Retinal pigment epithelial cell (primary cell): Measurements from ENCODE around the gene SRF.

Experiments used
- DNase-seq: peaks from one replicate; pipeline ENCODE4 v3.0.0-alpha.2; 2010; ENCODE audit warnings: low read depth
- H3K4me3 ChIP-seq: 2 replicates; pipeline ENCODE4 v1.5.1; 2011; ENCODE audit warnings: mild to moderate bottlenecking, low read length, control low read depth, moderate library complexity
- CTCF ChIP-seq: conservative IDR thresholded peaks from 2 replicates; pipeline ENCODE4 v1.5.1; 2011; ENCODE audit warnings: low read depth, low read length, control low read depth, inconsistent platforms

The SRF gene

GRCh38 chr6:43147691-43148477 lies 23.2 kb upstream of the SRF start:
- TF ChIP-seq CTCF: no peak
- no peak overlapping the region for H3K4me3 ChIP-seq
- DNase-seq: no peak

- peak; percentile 87 for DNase-seq
- TF ChIP-seq CTCF: peak; percentile 21
- no peak overlapping the region for H3K4me3 ChIP-seq
Measured at GRCh38 chr6:43149265-43149664, 21.8 kb upstream of the SRF start.

- no peak for DNase-seq
- TF ChIP-seq CTCF: no peak
Measured at GRCh38 chr6:43150051-43150751, 20.9 kb upstream of the SRF start.

GRCh38 chr6:43159599-43159998 lies 11.5 kb upstream of the SRF start:
- DNase-seq: no peak
- H3K4me3 ChIP-seq: no peak overlapping the region
- no peak for TF ChIP-seq CTCF

More at GRCh38 chr6:43150051-43150751, 20.9 kb upstream of the SRF start:
- H3K4me3 ChIP-seq: no peak overlapping the region

- no peak for TF ChIP-seq CTCF
- DNase-seq: no peak
- no peak overlapping the region for H3K4me3 ChIP-seq
Measured at GRCh38 chr6:43163899-43164298, 7.2 kb upstream of the SRF start.

- TF ChIP-seq CTCF: no peak
- DNase-seq: peak; percentile 74
- peak overlapping the region; percentile 71 for H3K4me3 ChIP-seq
Measured at GRCh38 chr6:43170417-43170930, 595 bp upstream of the SRF start.
